Measurements from ENCODE around the gene GFPT1. TPM values are rescaled to one million over a fixed set of nuclear protein-coding genes. Genes with fewer than 3 reads are reported as not detected.

The GFPT1 gene
- total RNA-seq, 2 experiments from 2014 or later: 20.8 to 22.4 TPM

- no peak overlapping the region for H3K4me3 Mint-ChIP-seq
- no peak overlapping the region for H3K27ac Mint-ChIP-seq
- H3K27me3 Mint-ChIP-seq: peaks cover 16% of the 10 kb centered on the region
- POLR2A ChIA-PET: interaction anchor here (0.6 kb wide), 1 partner anchor 687 kb away, joined by 4 read pairs; no protein-coding TSS in a partner anchor
- ATAC-seq (ENCODE audit: low read depth) (no peak), DNase-seq (no peak)
- no peaks in the 10 kb centered on the region for H3K4me1 Mint-ChIP-seq
- H3K36me3 Mint-ChIP-seq: no peaks in the 10 kb centered on the region
- H3K9me3 Mint-ChIP-seq: no peaks in the 10 kb centered on the region
Measured at GRCh38 chr2:69285379-69285894, 101.6 kb downstream of the GFPT1 start.

- POLR2A ChIA-PET: no interaction called here
- Mint-ChIP-seq H3K27ac (no peak overlapping the region), H3K27me3 (peaks cover 13% of the 10 kb centered on the region), H3K9me3 (no peaks in the 10 kb centered on the region), H3K4me1 (no peaks in the 10 kb centered on the region), H3K4me3 (no peak overlapping the region), H3K36me3 (no peaks in the 10 kb centered on the region)
- no peak for ATAC-seq (ENCODE audit: low read depth)
- no peak for DNase-seq
Measured at GRCh38 chr2:69280796-69281412, 106.1 kb downstream of the GFPT1 start.

GRCh38 chr2:69279931-69280681 lies 106.9 kb downstream of the GFPT1 start:
- POLR2A ChIA-PET: no interaction called here
- Mint-ChIP-seq H3K27me3 (peaks cover 20% of the 10 kb centered on the region), H3K4me1 (no peaks in the 10 kb centered on the region), H3K9me3 (no peaks in the 10 kb centered on the region), H3K27ac (no peak overlapping the region), H3K36me3 (no peaks in the 10 kb centered on the region), H3K4me3 (no peak overlapping the region)
- no peak for DNase-seq
- ATAC-seq (ENCODE audit: low read depth): no peak

GRCh38 chr2:69279211-69279610 lies 107.8 kb downstream of the GFPT1 start:
- H3K4me3 Mint-ChIP-seq: no peak overlapping the region
- peaks cover 25% of the 10 kb centered on the region for H3K27me3 Mint-ChIP-seq
- H3K9me3 Mint-ChIP-seq: no peaks in the 10 kb centered on the region
- no peaks in the 10 kb centered on the region for H3K4me1 Mint-ChIP-seq
- POLR2A ChIA-PET: no interaction called here
- no peak overlapping the region for H3K27ac Mint-ChIP-seq
- no peaks in the 10 kb centered on the region for H3K36me3 Mint-ChIP-seq
- ATAC-seq (ENCODE audit: low read depth) (no peak), DNase-seq (no peak)

GRCh38 chr2:69278366-69278765 lies 108.7 kb downstream of the GFPT1 start:
- no peak for DNase-seq
- peaks cover 28% of the 10 kb centered on the region for H3K27me3 Mint-ChIP-seq
- no peaks in the 10 kb centered on the region for H3K9me3 Mint-ChIP-seq
- no peak overlapping the region for H3K4me3 Mint-ChIP-seq
- no peak for ATAC-seq (ENCODE audit: low read depth)
- POLR2A ChIA-PET: no interaction called here
- no peaks in the 10 kb centered on the region for H3K36me3 Mint-ChIP-seq
- no peak overlapping the region for H3K27ac Mint-ChIP-seq
- no peaks in the 10 kb centered on the region for H3K4me1 Mint-ChIP-seq

- H3K27ac Mint-ChIP-seq: no peak overlapping the region
- H3K27me3 Mint-ChIP-seq: peaks cover 41% of the 10 kb centered on the region
- POLR2A ChIA-PET: no interaction called here
- H3K36me3 Mint-ChIP-seq: no peaks in the 10 kb centered on the region
- no peak overlapping the region for H3K4me3 Mint-ChIP-seq
- no peak for ATAC-seq (ENCODE audit: low read depth)
- no peaks in the 10 kb centered on the region for H3K9me3 Mint-ChIP-seq
- no peak for DNase-seq
- H3K4me1 Mint-ChIP-seq: no peaks in the 10 kb centered on the region
Measured at GRCh38 chr2:69275490-69275889, 111.5 kb downstream of the GFPT1 start.

GRCh38 chr2:69272803-69273471 lies 114.1 kb downstream of the GFPT1 start:
- DNase-seq (no peak), ATAC-seq (ENCODE audit: low read depth) (no peak)
- POLR2A ChIA-PET: no interaction called here
- Mint-ChIP-seq H3K36me3 (no peaks in the 10 kb centered on the region), H3K9me3 (no peaks in the 10 kb centered on the region), H3K4me3 (no peak overlapping the region), H3K27ac (no peak overlapping the region), H3K4me1 (no peaks in the 10 kb centered on the region), H3K27me3 (peaks cover 48% of the 10 kb centered on the region)

GRCh38 chr2:69271831-69272257 lies 115.2 kb downstream of the GFPT1 start:
- Mint-ChIP-seq H3K27ac (no peak overlapping the region), H3K27me3 (peaks cover 45% of the 10 kb centered on the region), H3K4me3 (no peak overlapping the region), H3K4me1 (no peaks in the 10 kb centered on the region), H3K36me3 (no peaks in the 10 kb centered on the region), H3K9me3 (no peaks in the 10 kb centered on the region)
- POLR2A ChIA-PET: no interaction called here
- DNase-seq (no peak), ATAC-seq (ENCODE audit: low read depth) (no peak)

Other genes with a start within 250 kb of the GFPT1 start
- 10 to 100 TPM; 32.9 to 33.0 TPM for gene NFU1, start 50.2 kb upstream of the GFPT1 start, total RNA-seq

Measured in activated naive CD8-positive, alpha-beta T cell treated with anti-CD3 and anti-CD28 coated beads, Interleukin-2, amount 10 ng/mL, durations not matched to agents 7 days and 5 days (primary cell).